HG02870 (cell line): ENCODE results near the gene STEAP3.

Experiments
- ATAC-seq: cut with Tn5 transposase; IDR thresholded peaks from one replicate; pipeline ENCODE4 v1.9.1; 2021; ENCODE audit warnings: mild to moderate bottlenecking, moderate library complexity; ENCODE audit not compliant: unreplicated experiment

The STEAP3 gene

GRCh38 chr2:119245841-119246230 lies 22.2 kb downstream of the STEAP3 start:
- ATAC-seq = no peak

- ATAC-seq = no peak
These were observed 23.5 kb downstream of the STEAP3 start for GRCh38 chr2:119246884-119247843.

- no peak for ATAC-seq
These were observed 24.2 kb downstream of the STEAP3 start for GRCh38 chr2:119247844-119248271.

GRCh38 chr2:119248311-119248710 lies 24.7 kb downstream of the STEAP3 start:
- ATAC-seq = no peak

GRCh38 chr2:119248751-119249150 lies 25.1 kb downstream of the STEAP3 start:
- ATAC-seq = no peak

GRCh38 chr2:119249311-119249710 lies 25.7 kb downstream of the STEAP3 start:
- ATAC-seq = no peak

- ATAC-seq = no peak
These were observed 26.5 kb downstream of the STEAP3 start for GRCh38 chr2:119249855-119250717.

GRCh38 chr2:119250718-119251290 lies 27.2 kb downstream of the STEAP3 start:
- ATAC-seq = no peak

GRCh38 chr2:119251652-119252051 lies 28.0 kb downstream of the STEAP3 start:
- ATAC-seq = no peak

GRCh38 chr2:119252186-119253113 lies 28.8 kb downstream of the STEAP3 start:
- ATAC-seq = no peak

GRCh38 chr2:119253114-119253702 lies 29.6 kb downstream of the STEAP3 start:
- ATAC-seq = no peak

- ATAC-seq = no peak
These were observed 30.3 kb downstream of the STEAP3 start for GRCh38 chr2:119253760-119254600.

GRCh38 chr2:119254601-119255080 lies 31.0 kb downstream of the STEAP3 start:
- no peak for ATAC-seq

GRCh38 chr2:119255760-119256581 lies 32.3 kb downstream of the STEAP3 start:
- ATAC-seq = no peak

- no peak for ATAC-seq
These were observed 32.9 kb downstream of the STEAP3 start for GRCh38 chr2:119256582-119256921.

- ATAC-seq = no peak
These were observed 33.6 kb downstream of the STEAP3 start for GRCh38 chr2:119257198-119257597.

GRCh38 chr2:119259296-119259860 lies 35.7 kb downstream of the STEAP3 start:
- ATAC-seq = no peak
